Measurements from ENCODE around the gene NUP160.
A peak's percentile ranks its signal among the peaks of the same experiment; 100 is the strongest.
"Not testable (repeated sequence)": the region's sequence is repeated elsewhere in the genome, so short reads cannot be mapped to it uniquely, and the experiment has no call there.

The NUP160 gene

GRCh38 chr11:47847892-47848699 is at the start of gene NUP160:
NUP160 (minus strand) TSS chr11:47848350; CDS start chr11:47848318, 32 bp downstream.
- H3K27me3 ChIP-seq (ENCODE audit: insufficient read depth, low read length), result no peaks in the 10 kb centered on the region
- H3K4me3 ChIP-seq (ENCODE audit: low read length), result peak within 1 kb of the TSS; percentile 90
- no peaks in the 10 kb centered on the region for H3K9me3 ChIP-seq (ENCODE audit: low read length)
- peaks cover 21% of the 10 kb centered on the region for H3K4me1 ChIP-seq (ENCODE audit: insufficient read depth, low read length)
- peak within 1 kb of the TSS; percentile 53 for H2AFZ ChIP-seq (ENCODE audit: low read depth, low read length)
- H3K36me3 ChIP-seq (ENCODE audit: insufficient read depth, low read length), result peaks cover 35% of the 10 kb centered on the region

- no peak overlapping the region for H2AFZ ChIP-seq (ENCODE audit: low read depth, low read length)
Measured at GRCh38 chr11:47896199-47896598, 48.0 kb upstream of the NUP160 start.

GRCh38 chr11:47895035-47895434 is 46.9 kb upstream of the NUP160 start:
- Histone ChIP-seq H3K9me3 (ENCODE audit: low read length) (no peaks in the 10 kb centered on the region), H3K4me3 (ENCODE audit: low read length) (no peak overlapping the region), H2AFZ (ENCODE audit: low read depth, low read length) (no peak overlapping the region), H3K4me1 (ENCODE audit: insufficient read depth, low read length) (no peaks in the 10 kb centered on the region), H3K27me3 (ENCODE audit: insufficient read depth, low read length) (no peaks in the 10 kb centered on the region), H3K36me3 (ENCODE audit: insufficient read depth, low read length) (no peaks in the 10 kb centered on the region)

More at GRCh38 chr11:47896199-47896598, 48.0 kb upstream of the NUP160 start:
- no peaks in the 10 kb centered on the region for H3K9me3 ChIP-seq (ENCODE audit: low read length)
- no peak overlapping the region for H3K4me3 ChIP-seq (ENCODE audit: low read length)
- H3K36me3 ChIP-seq (ENCODE audit: insufficient read depth, low read length), result no peaks in the 10 kb centered on the region
- H3K27me3 ChIP-seq (ENCODE audit: insufficient read depth, low read length), result no peaks in the 10 kb centered on the region
- H3K4me1 ChIP-seq (ENCODE audit: insufficient read depth, low read length), result no peaks in the 10 kb centered on the region

GRCh38 chr11:47892546-47893276 is 44.6 kb upstream of the NUP160 start:
- not testable (repeated sequence) for H3K4me3 ChIP-seq (ENCODE audit: low read length); H3K27me3 ChIP-seq (ENCODE audit: insufficient read depth, low read length); H3K36me3 ChIP-seq (ENCODE audit: insufficient read depth, low read length); H2AFZ ChIP-seq (ENCODE audit: low read depth, low read length); H3K9me3 ChIP-seq (ENCODE audit: low read length); H3K4me1 ChIP-seq (ENCODE audit: insufficient read depth, low read length)

GRCh38 chr11:47891886-47892285 is 43.7 kb upstream of the NUP160 start:
- no peaks in the 10 kb centered on the region for H3K9me3 ChIP-seq (ENCODE audit: low read length)
- no peaks in the 10 kb centered on the region for H3K36me3 ChIP-seq (ENCODE audit: insufficient read depth, low read length)
- H3K4me1 ChIP-seq (ENCODE audit: insufficient read depth, low read length), result no peaks in the 10 kb centered on the region
- no peak overlapping the region for H2AFZ ChIP-seq (ENCODE audit: low read depth, low read length)
- H3K27me3 ChIP-seq (ENCODE audit: insufficient read depth, low read length), result peaks cover 2% of the 10 kb centered on the region
- no peak overlapping the region for H3K4me3 ChIP-seq (ENCODE audit: low read length)

- Histone ChIP-seq H3K4me3 (ENCODE audit: low read length) (no peak overlapping the region), H3K9me3 (ENCODE audit: low read length) (no peaks in the 10 kb centered on the region), H3K4me1 (ENCODE audit: insufficient read depth, low read length) (no peaks in the 10 kb centered on the region), H3K27me3 (ENCODE audit: insufficient read depth, low read length) (peaks cover 2% of the 10 kb centered on the region), H3K36me3 (ENCODE audit: insufficient read depth, low read length) (no peaks in the 10 kb centered on the region), H2AFZ (ENCODE audit: low read depth, low read length) (no peak overlapping the region)
Measured at GRCh38 chr11:47889714-47890441, 41.7 kb upstream of the NUP160 start.

- no peak overlapping the region for H2AFZ ChIP-seq (ENCODE audit: low read depth, low read length)
Measured at GRCh38 chr11:47887910-47888569, 39.9 kb upstream of the NUP160 start.

GRCh38 chr11:47886096-47886495 is 37.9 kb upstream of the NUP160 start:
- peaks cover 2% of the 10 kb centered on the region for H3K27me3 ChIP-seq (ENCODE audit: insufficient read depth, low read length)
- H3K9me3 ChIP-seq (ENCODE audit: low read length), result no peaks in the 10 kb centered on the region
- no peaks in the 10 kb centered on the region for H3K36me3 ChIP-seq (ENCODE audit: insufficient read depth, low read length)
- no peaks in the 10 kb centered on the region for H3K4me1 ChIP-seq (ENCODE audit: insufficient read depth, low read length)
- H2AFZ ChIP-seq (ENCODE audit: low read depth, low read length), result no peak overlapping the region
- no peak overlapping the region for H3K4me3 ChIP-seq (ENCODE audit: low read length)

More at GRCh38 chr11:47887910-47888569, 39.9 kb upstream of the NUP160 start:
- no peaks in the 10 kb centered on the region for H3K36me3 ChIP-seq (ENCODE audit: insufficient read depth, low read length)
- H3K27me3 ChIP-seq (ENCODE audit: insufficient read depth, low read length), result peaks cover 2% of the 10 kb centered on the region
- H3K4me3 ChIP-seq (ENCODE audit: low read length), result no peak overlapping the region
- H3K9me3 ChIP-seq (ENCODE audit: low read length), result no peaks in the 10 kb centered on the region
- H3K4me1 ChIP-seq (ENCODE audit: insufficient read depth, low read length), result no peaks in the 10 kb centered on the region

- H3K27me3 ChIP-seq (ENCODE audit: insufficient read depth, low read length); H3K4me1 ChIP-seq (ENCODE audit: insufficient read depth, low read length); H3K4me3 ChIP-seq (ENCODE audit: low read length); H3K36me3 ChIP-seq (ENCODE audit: insufficient read depth, low read length); H3K9me3 ChIP-seq (ENCODE audit: low read length); H2AFZ ChIP-seq (ENCODE audit: low read depth, low read length): not testable (repeated sequence)
Measured at GRCh38 chr11:47882437-47882836, 34.3 kb upstream of the NUP160 start.

GRCh38 chr11:47881145-47881544 is 33.0 kb upstream of the NUP160 start:
- no peaks in the 10 kb centered on the region for H3K4me1 ChIP-seq (ENCODE audit: insufficient read depth, low read length)
- H3K9me3 ChIP-seq (ENCODE audit: low read length), result no peaks in the 10 kb centered on the region
- H3K4me3 ChIP-seq (ENCODE audit: low read length), result no peak overlapping the region
- no peak overlapping the region for H2AFZ ChIP-seq (ENCODE audit: low read depth, low read length)
- no peaks in the 10 kb centered on the region for H3K27me3 ChIP-seq (ENCODE audit: insufficient read depth, low read length)
- H3K36me3 ChIP-seq (ENCODE audit: insufficient read depth, low read length), result no peaks in the 10 kb centered on the region

GRCh38 chr11:47879259-47880158 is 31.4 kb upstream of the NUP160 start:
- no peaks in the 10 kb centered on the region for H3K4me1 ChIP-seq (ENCODE audit: insufficient read depth, low read length)
- no peak overlapping the region for H2AFZ ChIP-seq (ENCODE audit: low read depth, low read length)
- H3K9me3 ChIP-seq (ENCODE audit: low read length), result peaks cover 3% of the 10 kb centered on the region
- H3K36me3 ChIP-seq (ENCODE audit: insufficient read depth, low read length), result no peaks in the 10 kb centered on the region
- H3K4me3 ChIP-seq (ENCODE audit: low read length), result no peak overlapping the region
- H3K27me3 ChIP-seq (ENCODE audit: insufficient read depth, low read length), result no peaks in the 10 kb centered on the region

- not testable (repeated sequence) for H3K4me1 ChIP-seq (ENCODE audit: insufficient read depth, low read length); H3K36me3 ChIP-seq (ENCODE audit: insufficient read depth, low read length); H3K4me3 ChIP-seq (ENCODE audit: low read length); H2AFZ ChIP-seq (ENCODE audit: low read depth, low read length); H3K27me3 ChIP-seq (ENCODE audit: insufficient read depth, low read length); H3K9me3 ChIP-seq (ENCODE audit: low read length)
Measured at GRCh38 chr11:47875858-47876257, 27.7 kb upstream of the NUP160 start.

All from neuron (in vitro differentiated cells).